Keratinocyte (primary cell): ENCODE data around the gene APOC1. TPM values are rescaled to one million over a fixed set of nuclear protein-coding genes. Genes with fewer than 3 reads are reported as not detected.

ENCODE experiments used
- DNase-seq: peaks from one replicate; pipeline ENCODE4 v3.0.0-alpha.2; 2011; ENCODE audit warnings: low read depth, missing footprints, low spot score
- FAIRE-seq: peaks from 2 replicates; lab custom pipeline; 2011; peaks lifted over from hg19 to GRCh38; lab: Jason Lieb, UNC
- H2AFZ ChIP-seq: 2 replicates; pipeline ENCODE4 v1.6.0; 2012; ENCODE audit warnings: low read length, control low read depth, inconsistent platforms; ENCODE audit not compliant: control insufficient read depth
- H3K27ac ChIP-seq: 2 replicates; pipeline ENCODE4 v1.5.1; 2011; ENCODE audit warnings: low read length; ENCODE audit not compliant: control insufficient read depth, insufficient read depth
- H3K27me3 ChIP-seq: 3 replicates; pipeline ENCODE4 v1.6.0; 2011; ENCODE audit warnings: low read length; ENCODE audit not compliant: control insufficient read depth, insufficient read depth; ENCODE audit errors: extremely low read depth
- H3K36me3 ChIP-seq, 2 experiments: 2 replicates in 1 of 2; 3 replicates in 1 of 2; pipeline ENCODE4 v1.5.1; 2011; ENCODE audit warnings: low read length in 2 of 2, mild to moderate bottlenecking in 1 of 2; ENCODE audit not compliant: control insufficient read depth in 2 of 2, insufficient read depth in 2 of 2; ENCODE audit errors: extremely low read depth in 1 of 2
- H3K4me1 ChIP-seq: 3 replicates; pipeline ENCODE4 v1.5.1; 2011; ENCODE audit warnings: low read length; ENCODE audit not compliant: control insufficient read depth, insufficient read depth; ENCODE audit errors: extremely low read depth
- H3K4me2 ChIP-seq: 3 replicates; pipeline ENCODE4 v1.6.0; 2011; ENCODE audit warnings: low read depth, low read length; ENCODE audit not compliant: control insufficient read depth, insufficient read depth; ENCODE audit errors: extremely low read depth
- H3K4me3 ChIP-seq, 3 experiments: fragments of 200-600 bp in 1 of 3; sonication (generic) in 1 of 3; 2 replicates in 2 of 3; 3 replicates in 1 of 3; pipeline ENCODE4 v1.5.1; 2011 to 2016; ENCODE audit warnings: low read length in 3 of 3, mild to moderate bottlenecking in 3 of 3, control low read depth in 2 of 3, inconsistent platforms in 1 of 3, low read depth in 1 of 3, mixed read lengths in 1 of 3, mixed run types in 1 of 3, moderate library complexity in 1 of 3; ENCODE audit not compliant: control insufficient read depth in 2 of 3, insufficient read depth in 2 of 3; ENCODE audit errors: extremely low read depth in 1 of 3
- H3K79me2 ChIP-seq: 2 replicates; pipeline ENCODE4 v1.6.0; 2012; ENCODE audit warnings: low read length; ENCODE audit not compliant: control insufficient read depth, insufficient read depth
- H3K9ac ChIP-seq: 3 replicates; pipeline ENCODE4 v1.6.0; 2011; ENCODE audit warnings: low read length; ENCODE audit not compliant: control insufficient read depth, insufficient read depth; ENCODE audit errors: extremely low read depth
- H3K9me1 ChIP-seq: 3 replicates; pipeline ENCODE4 v1.6.0; 2011; ENCODE audit warnings: low read length; ENCODE audit not compliant: control insufficient read depth, insufficient read depth; ENCODE audit errors: extremely low read depth
- H3K9me3 ChIP-seq: 2 replicates; pipeline ENCODE4 v1.5.1; 2012; ENCODE audit warnings: low read depth, low read length; ENCODE audit not compliant: control insufficient read depth
- H4K20me1 ChIP-seq: 3 replicates; pipeline ENCODE4 v1.6.0; 2011; ENCODE audit warnings: low read length; ENCODE audit not compliant: control insufficient read depth, insufficient read depth; ENCODE audit errors: extremely low read depth
- EZH2 ChIP-seq: IDR thresholded peaks from one replicate; pipeline ENCODE4 v1.6.1; 2012; ENCODE audit warnings: inconsistent platforms, mild to moderate bottlenecking, low read length, moderate library complexity
- dilution Hi-C: fragments of 300-500 bp; cut with MboI; formaldehyde crosslinking; loops from one replicate; pipeline ENCODE4 v1.7.0; 2020; ENCODE audit warnings: low sequenced_read_pairs; ENCODE audit not compliant: extremely low pct_ligation_motif_present
- polyA plus RNA-seq, 5 experiments: library from polyadenylated mRNA; depleted of rRNA in 3 of 5; stranded (reverse) in 3 of 5; stranded (forward) in 1 of 5; unstranded in 1 of 5; fragments of >200 nt; gene quantifications; 1 replicate in 1 of 5; 2 replicates in 3 of 5; 3 replicates in 1 of 5; pipeline versions ENCODE4 v1.2.1 to v1.2.3, GENCODE V29; 2011 to 2012; ENCODE audit warnings: missing spikeins in 2 of 5, low read depth in 1 of 5, low replicate concordance in 1 of 5
- TF ChIP-seq, protein P1 (sequence below), 3 experiments: IDR thresholded peaks in 1 of 3; conservative IDR thresholded peaks in 1 of 3; optimal IDR thresholded peaks in 1 of 3; 2 replicates in 2 of 3; 3 replicates in 1 of 3; pipeline versions ENCODE3 to v1.5.1; 2011; ENCODE audit warnings: low read length in 3 of 3, mild to moderate bottlenecking in 3 of 3, moderate library complexity in 2 of 3, control low read depth in 1 of 3, inconsistent platforms in 1 of 3; ENCODE audit not compliant: insufficient read depth in 2 of 3; ENCODE audit errors: extremely low read depth in 1 of 3

Gene APOC1
- polyA plus RNA-seq, 1 donor (not counting 4 experiments of a cell fraction or from before 2014, with no cell fraction given), result 0.79 TPM

DNA sequence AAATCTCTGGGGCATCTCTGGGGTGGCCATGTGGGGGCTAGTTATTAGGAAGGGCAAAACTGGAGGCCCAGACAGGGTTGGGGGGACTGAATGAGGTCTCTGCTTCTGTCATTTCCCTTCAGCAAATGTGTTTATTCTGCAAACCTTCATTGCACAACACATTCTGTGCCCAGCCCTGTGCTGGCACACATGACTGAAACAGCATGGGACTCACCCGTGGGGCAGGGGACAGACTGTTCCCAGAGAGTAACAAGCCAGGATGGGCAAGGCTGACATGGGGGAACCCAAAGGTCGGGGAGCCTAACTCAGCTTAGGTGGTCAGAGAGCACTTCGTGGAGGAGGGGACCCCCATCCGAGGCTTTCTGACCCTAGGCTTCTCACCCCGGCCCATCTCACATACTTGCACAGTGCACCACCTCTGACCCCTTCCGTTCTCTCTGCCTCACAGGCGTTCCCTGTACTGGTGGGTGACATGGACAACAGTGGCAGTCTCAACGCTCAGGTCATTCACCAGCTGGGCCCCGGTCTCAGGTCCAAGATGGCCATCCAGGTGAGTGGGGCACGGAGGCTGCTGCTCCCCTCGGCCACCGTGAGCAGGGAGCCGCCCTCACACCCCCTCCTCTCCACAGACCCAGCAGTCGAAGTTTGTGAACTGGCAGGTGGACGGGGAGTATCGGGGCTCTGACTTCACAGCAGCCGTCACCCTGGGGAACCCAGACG is 20.9 kb upstream of the APOC1 start:
- Histone ChIP-seq H3K4me2 (no peak overlapping the region), H3K4me3 (no peak overlapping the region), H3K79me2 (peaks cover 56% of the 10 kb centered on the region), H3K9me1 (no peaks in the 10 kb centered on the region), H3K27ac (no peak overlapping the region), H2AFZ (no peak overlapping the region), H3K36me3 (peaks cover 33 to 58% of the 10 kb centered on the region in 2 experiments), H3K9me3 (no peaks in the 10 kb centered on the region), H3K27me3 (no peaks in the 10 kb centered on the region), H3K4me1 (peaks cover 17% of the 10 kb centered on the region), H4K20me1 (peaks cover 10% of the 10 kb centered on the region), H3K9ac (no peak overlapping the region)
- DNase-seq (no peak), FAIRE-seq (no peak)
- no peak for TF ChIP-seq EZH2
- TF ChIP-seq, protein P1, sequence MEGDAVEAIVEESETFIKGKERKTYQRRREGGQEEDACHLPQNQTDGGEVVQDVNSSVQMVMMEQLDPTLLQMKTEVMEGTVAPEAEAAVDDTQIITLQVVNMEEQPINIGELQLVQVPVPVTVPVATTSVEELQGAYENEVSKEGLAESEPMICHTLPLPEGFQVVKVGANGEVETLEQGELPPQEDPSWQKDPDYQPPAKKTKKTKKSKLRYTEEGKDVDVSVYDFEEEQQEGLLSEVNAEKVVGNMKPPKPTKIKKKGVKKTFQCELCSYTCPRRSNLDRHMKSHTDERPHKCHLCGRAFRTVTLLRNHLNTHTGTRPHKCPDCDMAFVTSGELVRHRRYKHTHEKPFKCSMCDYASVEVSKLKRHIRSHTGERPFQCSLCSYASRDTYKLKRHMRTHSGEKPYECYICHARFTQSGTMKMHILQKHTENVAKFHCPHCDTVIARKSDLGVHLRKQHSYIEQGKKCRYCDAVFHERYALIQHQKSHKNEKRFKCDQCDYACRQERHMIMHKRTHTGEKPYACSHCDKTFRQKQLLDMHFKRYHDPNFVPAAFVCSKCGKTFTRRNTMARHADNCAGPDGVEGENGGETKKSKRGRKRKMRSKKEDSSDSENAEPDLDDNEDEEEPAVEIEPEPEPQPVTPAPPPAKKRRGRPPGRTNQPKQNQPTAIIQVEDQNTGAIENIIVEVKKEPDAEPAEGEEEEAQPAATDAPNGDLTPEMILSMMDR (optimal IDR thresholded peaks at IDR 0.05 in 1 of 3, IDR thresholded peaks at IDR 0.05 in 1 of 3, conservative IDR thresholded peaks at IDR 0.05 in 1 of 3; ENCODE audit: extremely low read depth in 1 of 3, insufficient read depth in 2 of 3, low read length in 3 of 3), result no peak
- dilution Hi-C loops, result no loop called here

DNA sequence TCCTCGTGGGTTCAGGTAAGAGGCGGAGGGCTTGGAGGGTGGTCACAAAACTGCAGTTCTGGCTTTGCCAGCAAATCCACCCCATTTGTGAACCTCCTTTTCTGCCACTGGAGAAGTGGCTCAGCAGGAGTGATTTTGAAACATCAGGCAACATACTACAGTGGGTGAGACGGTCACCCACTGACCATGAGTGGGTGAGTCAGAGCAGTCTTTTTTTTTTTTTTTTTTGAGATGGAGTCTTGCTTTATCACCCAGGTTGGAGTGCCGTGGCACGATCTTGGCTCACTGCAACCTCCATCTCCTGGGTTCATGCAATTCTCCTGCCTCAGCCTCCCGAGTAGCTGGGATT is 20.4 kb upstream of the APOC1 start:
- Histone ChIP-seq H3K9me1 (no peaks in the 10 kb centered on the region), H3K4me3 (no peak overlapping the region), H3K79me2 (peaks cover 56% of the 10 kb centered on the region), H3K4me2 (no peak overlapping the region), H3K4me1 (peaks cover 17% of the 10 kb centered on the region), H3K27ac (no peak overlapping the region), H3K9me3 (no peaks in the 10 kb centered on the region), H3K9ac (no peak overlapping the region), H3K27me3 (no peaks in the 10 kb centered on the region), H4K20me1 (peaks cover 10% of the 10 kb centered on the region), H2AFZ (no peak overlapping the region), H3K36me3 (peaks cover 33 to 58% of the 10 kb centered on the region in 2 experiments)
- TF ChIP-seq, protein P1 (optimal IDR thresholded peaks at IDR 0.05 in 1 of 3, IDR thresholded peaks at IDR 0.05 in 1 of 3, conservative IDR thresholded peaks at IDR 0.05 in 1 of 3; ENCODE audit: extremely low read depth in 1 of 3, insufficient read depth in 2 of 3, low read length in 3 of 3), result no peak
- TF ChIP-seq EZH2, result no peak
- no peak for DNase-seq
- no peak for FAIRE-seq
- dilution Hi-C loops, result no loop called here
